ENCODE data around the gene ACOT11. TPM values are rescaled to one million over a fixed set of nuclear protein-coding genes. Genes with fewer than 3 reads are reported as not detected.
"Not testable (repeated sequence)": the region's sequence is repeated elsewhere in the genome, so short reads cannot be mapped to it uniquely, and the experiment has no call there.

ACOT11 gene
- total RNA-seq, 2 donors from 2014 or later, result 5.6 to 6.0 TPM

- Histone ChIP-seq H3K9me3 (ENCODE audit: control insufficient read depth, low read length) (no peaks in the 10 kb centered on the region), H3K27ac (ENCODE audit: low read depth, low read length) (no peak overlapping the region), H3K4me3 (ENCODE audit: low read length) (no peak overlapping the region), H3K36me3 (ENCODE audit: control insufficient read depth, insufficient read depth, low read length) (no peaks in the 10 kb centered on the region), H3K27me3 (ENCODE audit: control insufficient read depth, insufficient read depth, low read length, poor library complexity, severe bottlenecking) (no peaks in the 10 kb centered on the region), H3K4me1 (ENCODE audit: control insufficient read depth, insufficient read depth, low read length) (no peaks in the 10 kb centered on the region), H3K9ac (ENCODE audit: extremely low read depth, low read length, poor library complexity, severe bottlenecking) (no peak overlapping the region)
- WGBS, 2 experiments (ENCODE audit: insufficient coverage in 1 of 2, insufficient read length in 1 of 2), result 80 to 100% methylated on average over 2 to 3 of the region's 3 CpGs
- Mint-ChIP-seq H3K4me3 (no peak overlapping the region), H3K27me3 (ENCODE audit: insufficient read depth) (no peaks in the 10 kb centered on the region), H3K36me3 (ENCODE audit: low read depth) (no peaks in the 10 kb centered on the region), H3K4me1 (no peaks in the 10 kb centered on the region), H3K9me3 (no peaks in the 10 kb centered on the region), H3K27ac (no peak overlapping the region)
- peak; percentile 51 for DNase-seq
- peak; percentile 52 for TF ChIP-seq CTCF (conservative IDR thresholded peaks at IDR 0.05)
Observed at GRCh38 chr1:54510715-54511270, 37.2 kb upstream of the ACOT11 start.

- H3K27me3 ChIP-seq (ENCODE audit: control insufficient read depth, insufficient read depth, low read length, poor library complexity, severe bottlenecking); H3K36me3 ChIP-seq (ENCODE audit: control insufficient read depth, insufficient read depth, low read length); H3K9me3 ChIP-seq (ENCODE audit: control insufficient read depth, low read length); H3K36me3 Mint-ChIP-seq (ENCODE audit: low read depth); H3K4me3 Mint-ChIP-seq; H3K27ac Mint-ChIP-seq; H3K9me3 Mint-ChIP-seq; H3K27me3 Mint-ChIP-seq (ENCODE audit: insufficient read depth); H3K4me1 Mint-ChIP-seq; H3K9ac ChIP-seq (ENCODE audit: extremely low read depth, low read length, poor library complexity, severe bottlenecking); H3K27ac ChIP-seq (ENCODE audit: low read depth, low read length); H3K4me3 ChIP-seq (ENCODE audit: low read length); H3K4me1 ChIP-seq (ENCODE audit: control insufficient read depth, insufficient read depth, low read length): not testable (repeated sequence)
- DNase-seq, result peak; percentile 75
- 91 to 92% methylated on average over 21 to 23 of the region's 24 CpGs for WGBS, 2 experiments (ENCODE audit: insufficient coverage in 1 of 2, insufficient read length in 1 of 2)
Observed at GRCh38 chr1:54513921-54514580, 34.0 kb upstream of the ACOT11 start.

- H3K36me3 Mint-ChIP-seq (ENCODE audit: low read depth), result no peaks in the 10 kb centered on the region
- Histone ChIP-seq H3K9ac (ENCODE audit: extremely low read depth, low read length, poor library complexity, severe bottlenecking) (no peak overlapping the region), H3K36me3 (ENCODE audit: control insufficient read depth, insufficient read depth, low read length) (no peaks in the 10 kb centered on the region)
Observed at GRCh38 chr1:54516249-54516920, 31.6 kb upstream of the ACOT11 start.

More at GRCh38 chr1:54516249-54516920, 31.6 kb upstream of the ACOT11 start:
- no peaks in the 10 kb centered on the region for H3K9me3 ChIP-seq (ENCODE audit: control insufficient read depth, low read length)
- H3K4me3 ChIP-seq (ENCODE audit: low read length), result no peak overlapping the region
- no peak overlapping the region for H3K27ac ChIP-seq (ENCODE audit: low read depth, low read length)
- Mint-ChIP-seq H3K27ac (no peak overlapping the region), H3K27me3 (ENCODE audit: insufficient read depth) (no peaks in the 10 kb centered on the region), H3K4me1 (no peaks in the 10 kb centered on the region), H3K4me3 (no peak overlapping the region), H3K9me3 (no peaks in the 10 kb centered on the region)
- DNase-seq, result peak; percentile 58
- H3K27me3 ChIP-seq (ENCODE audit: control insufficient read depth, insufficient read depth, low read length, poor library complexity, severe bottlenecking), result no peaks in the 10 kb centered on the region
- no peaks in the 10 kb centered on the region for H3K4me1 ChIP-seq (ENCODE audit: control insufficient read depth, insufficient read depth, low read length)
- WGBS, 2 experiments (ENCODE audit: insufficient coverage in 1 of 2, insufficient read length in 1 of 2), result 71 to 76% methylated on average over 3 to 4 of the region's 4 CpGs
- no peak for TF ChIP-seq CTCF (conservative IDR thresholded peaks at IDR 0.05)

Measured in endodermal cell (in vitro differentiated cells).